Smooth muscle cell (in vitro differentiated cells): Measurements from ENCODE around the gene SLC2A9. TPM values are rescaled to one million over a fixed set of nuclear protein-coding genes. Genes with fewer than 3 reads are reported as not detected.

Experiments used
- DNase-seq: peaks from one replicate; lab custom pipeline; 2025; ENCODE audit not compliant: unreplicated experiment; lab: John Stamatoyannopoulos, UW
- H2AFZ ChIP-seq: fragments of 200-600 bp; sonication (generic); 2 replicates; pipeline ENCODE4 v1.6.0; 2016; ENCODE audit warnings: antibody characterized with exemption, low read depth, mild to moderate bottlenecking
- H3F3A ChIP-seq: fragments of 200-600 bp; sonication (generic); 2 replicates; pipeline ENCODE4 v1.6.0; 2017; ENCODE audit warnings: antibody characterized with exemption, low read depth
- H3K27ac ChIP-seq: fragments of 200-600 bp; sonication (generic); 2 replicates; pipeline ENCODE4 v1.5.1; 2016; ENCODE audit warnings: low read depth, mild to moderate bottlenecking
- H3K27me3 ChIP-seq: fragments of 200-600 bp; sonication (generic); 2 replicates; pipeline ENCODE4 v1.6.1; 2016; ENCODE audit warnings: low read depth, mild to moderate bottlenecking
- H3K36me3 ChIP-seq: fragments of 200-600 bp; sonication (generic); 2 replicates; pipeline ENCODE4 v1.5.1; 2016; ENCODE audit warnings: low read depth
- H3K4me1 ChIP-seq: fragments of 200-600 bp; sonication (generic); 2 replicates; pipeline ENCODE4 v1.5.1; 2016; ENCODE audit warnings: low read depth
- H3K4me2 ChIP-seq: fragments of 200-600 bp; sonication (generic); 2 replicates; pipeline ENCODE4 v1.6.0; 2016; ENCODE audit warnings: mild to moderate bottlenecking
- H3K4me3 ChIP-seq: fragments of 200-600 bp; sonication (generic); 2 replicates; pipeline ENCODE4 v1.5.1; 2016; ENCODE audit warnings: mild to moderate bottlenecking
- H3K79me2 ChIP-seq: fragments of 200-600 bp; sonication (generic); 2 replicates; pipeline ENCODE4 v1.6.0; 2016; ENCODE audit warnings: low read depth, mild to moderate bottlenecking
- H3K9ac ChIP-seq: fragments of 200-600 bp; sonication (generic); 2 replicates; pipeline ENCODE4 v1.6.0; 2016; ENCODE audit warnings: low read depth
- H3K9me3 ChIP-seq: fragments of 200-600 bp; sonication (generic); replicated peaks from 2 replicates; pipeline ENCODE4 v1.5.1; 2016; ENCODE audit warnings: low read depth
- H4K20me1 ChIP-seq: fragments of 200-600 bp; sonication (generic); 2 replicates; pipeline ENCODE4 v1.6.0; 2016; ENCODE audit warnings: low read depth
- CTCF ChIP-seq: fragments of 200-600 bp; sonication (generic); IDR thresholded peaks from 2 replicates; pipeline ENCODE4 v1.5.1; 2017; ENCODE audit warnings: borderline replicate concordance, mild to moderate bottlenecking, antibody characterized with exemption; ENCODE audit not compliant: insufficient read depth, poor library complexity, severe bottlenecking
- WGBS: methylation state at CpG from one replicate; pipeline ENCODE4 v1.1.7; 2016; ENCODE audit warnings: low lambda C conversion rate; 5-methylcytosine and 5-hydroxymethylcytosine counted together
- polyA plus RNA-seq: library from polyadenylated mRNA; unstranded; fragments of >200 nt; fragmentation: Nextera tagmentation; extraction: Ambion mirVana; gene quantifications from 2 replicates; pipeline ENCODE4 v1.2.1, GENCODE V29; 2016
- total RNA-seq: library from RNA; depleted of rRNA; stranded (reverse); fragments of >200 nt; gene quantifications from 2 replicates; pipeline ENCODE4 v1.2.3, GENCODE V29; 2014

SLC2A9 gene
- total and polyA plus RNA-seq, 2 experiments from 2014 or later, result 1.3 to 2.2 TPM

GRCh38 chr4:9988933-9989332 is 32.4 kb downstream of the SLC2A9 start:
- WGBS, result 83% methylated on average over 2 of the region's 2 CpGs
- no peaks in the 10 kb centered on the region for H3K9me3 ChIP-seq
- DNase-seq, result no peak
- H3K4me1 ChIP-seq, result no peaks in the 10 kb centered on the region
- no peak overlapping the region for H2AFZ ChIP-seq
- H3K79me2 ChIP-seq, result no peaks in the 10 kb centered on the region
- no peaks in the 10 kb centered on the region for H4K20me1 ChIP-seq
- no peak overlapping the region for H3K4me2 ChIP-seq
- H3K27ac ChIP-seq, result no peak overlapping the region
- no peaks in the 10 kb centered on the region for H3F3A ChIP-seq
- no peaks in the 10 kb centered on the region for H3K36me3 ChIP-seq
- TF ChIP-seq CTCF, result no peak
- no peaks in the 10 kb centered on the region for H3K27me3 ChIP-seq
- H3K9ac ChIP-seq, result no peak overlapping the region
- H3K4me3 ChIP-seq, result no peak overlapping the region

- no peak overlapping the region for H3K4me2 ChIP-seq
- H3K36me3 ChIP-seq, result no peaks in the 10 kb centered on the region
- no peak for DNase-seq
- H3K4me1 ChIP-seq, result no peaks in the 10 kb centered on the region
- no peak overlapping the region for H3K4me3 ChIP-seq
- 52% methylated on average over 1 of the region's 1 CpG for WGBS
- H3K9ac ChIP-seq, result no peak overlapping the region
- no peak for TF ChIP-seq CTCF
- no peak overlapping the region for H2AFZ ChIP-seq
- H3K79me2 ChIP-seq, result no peaks in the 10 kb centered on the region
- H3K27me3 ChIP-seq, result no peaks in the 10 kb centered on the region
- H3K27ac ChIP-seq, result no peak overlapping the region
- H3K9me3 ChIP-seq, result no peaks in the 10 kb centered on the region
- H3F3A ChIP-seq, result no peaks in the 10 kb centered on the region
- no peaks in the 10 kb centered on the region for H4K20me1 ChIP-seq
Measured at GRCh38 chr4:9988363-9988749, 32.9 kb downstream of the SLC2A9 start.

GRCh38 chr4:9987749-9988362 is 33.4 kb downstream of the SLC2A9 start:
- Histone ChIP-seq H3K4me2 (no peak overlapping the region), H4K20me1 (no peaks in the 10 kb centered on the region), H3K27ac (no peak overlapping the region), H3K9me3 (no peaks in the 10 kb centered on the region), H3K9ac (no peak overlapping the region), H3F3A (no peaks in the 10 kb centered on the region), H3K79me2 (no peaks in the 10 kb centered on the region), H3K4me1 (no peaks in the 10 kb centered on the region), H3K4me3 (no peak overlapping the region), H3K36me3 (no peaks in the 10 kb centered on the region), H3K27me3 (no peaks in the 10 kb centered on the region), H2AFZ (no peak overlapping the region)
- DNase-seq, result no peak
- TF ChIP-seq CTCF, result no peak
- WGBS, result 92% methylated on average over 5 of the region's 5 CpGs

GRCh38 chr4:9984621-9985020 is 36.7 kb downstream of the SLC2A9 start:
- Histone ChIP-seq H3K4me1 (no peaks in the 10 kb centered on the region), H3F3A (no peaks in the 10 kb centered on the region), H3K9me3 (no peaks in the 10 kb centered on the region), H3K79me2 (no peaks in the 10 kb centered on the region), H3K4me3 (no peak overlapping the region), H3K4me2 (no peak overlapping the region), H3K36me3 (no peaks in the 10 kb centered on the region), H3K27me3 (peaks cover 4% of the 10 kb centered on the region), H3K9ac (no peak overlapping the region), H4K20me1 (no peaks in the 10 kb centered on the region), H2AFZ (no peak overlapping the region), H3K27ac (no peak overlapping the region)
- no peak for TF ChIP-seq CTCF
- 87% methylated on average over 7 of the region's 7 CpGs for WGBS
- no peak for DNase-seq
